CD4-positive, alpha-beta T cell treated with Interleukin-2 at 100 ng/mL for 4 hours (primary cell): ENCODE measurements around the gene TUNAR.

Experiments
- DNase-seq: peaks from one replicate; pipeline ENCODE4 v3.0.0-alpha.2; 2020; ENCODE audit warnings: low spot score

The TUNAR gene

GRCh38 chr14:95872777-95873176, 3.9 kb upstream of the TUNAR start:
- DNase-seq = no peak

- no peak for DNase-seq
Measured at GRCh38 chr14:95875831-95876760, 536 bp upstream of the TUNAR start.

GRCh38 chr14:95877633-95878032, 1.0 kb downstream of the TUNAR start:
- no peak for DNase-seq

- no peak for DNase-seq
Measured at GRCh38 chr14:95884377-95884776, 7.7 kb downstream of the TUNAR start.

GRCh38 chr14:95885278-95885677, 8.6 kb downstream of the TUNAR start:
- DNase-seq = no peak

GRCh38 chr14:95885866-95886265, 9.2 kb downstream of the TUNAR start:
- no peak for DNase-seq

- DNase-seq = no peak
Measured at GRCh38 chr14:95886366-95887056, 9.9 kb downstream of the TUNAR start.

GRCh38 chr14:95887351-95887750, 10.7 kb downstream of the TUNAR start:
- no peak for DNase-seq

GRCh38 chr14:95889236-95889979, 12.8 kb downstream of the TUNAR start:
- no peak for DNase-seq

- DNase-seq = no peak
Measured at GRCh38 chr14:95891742-95892141, 15.1 kb downstream of the TUNAR start.

- no peak for DNase-seq
Measured at GRCh38 chr14:95892142-95892541, 15.5 kb downstream of the TUNAR start.

- no peak for DNase-seq
Measured at GRCh38 chr14:95895720-95896119, 19.1 kb downstream of the TUNAR start.

GRCh38 chr14:95896498-95897135, 20.0 kb downstream of the TUNAR start:
- DNase-seq = no peak

GRCh38 chr14:95897280-95897679, 20.6 kb downstream of the TUNAR start:
- DNase-seq = no peak

- DNase-seq = no peak
Measured at GRCh38 chr14:95901054-95901453, 24.4 kb downstream of the TUNAR start.

- no peak for DNase-seq
Measured at GRCh38 chr14:95902273-95902826, 25.7 kb downstream of the TUNAR start.

- no peak for DNase-seq
Measured at GRCh38 chr14:95903165-95903564, 26.5 kb downstream of the TUNAR start.

GRCh38 chr14:95903616-95904107, 27.0 kb downstream of the TUNAR start:
- DNase-seq = no peak

GRCh38 chr14:95906591-95906990, 30.0 kb downstream of the TUNAR start:
- no peak for DNase-seq

GRCh38 chr14:95910628-95911027, 34.0 kb downstream of the TUNAR start:
- no peak for DNase-seq

- DNase-seq = no peak
Measured at GRCh38 chr14:95911456-95911855, 34.8 kb downstream of the TUNAR start.

- DNase-seq = no peak
Measured at GRCh38 chr14:95915330-95915729, 38.7 kb downstream of the TUNAR start.
